ENCODE data around the gene SLC39A11.

DNA sequence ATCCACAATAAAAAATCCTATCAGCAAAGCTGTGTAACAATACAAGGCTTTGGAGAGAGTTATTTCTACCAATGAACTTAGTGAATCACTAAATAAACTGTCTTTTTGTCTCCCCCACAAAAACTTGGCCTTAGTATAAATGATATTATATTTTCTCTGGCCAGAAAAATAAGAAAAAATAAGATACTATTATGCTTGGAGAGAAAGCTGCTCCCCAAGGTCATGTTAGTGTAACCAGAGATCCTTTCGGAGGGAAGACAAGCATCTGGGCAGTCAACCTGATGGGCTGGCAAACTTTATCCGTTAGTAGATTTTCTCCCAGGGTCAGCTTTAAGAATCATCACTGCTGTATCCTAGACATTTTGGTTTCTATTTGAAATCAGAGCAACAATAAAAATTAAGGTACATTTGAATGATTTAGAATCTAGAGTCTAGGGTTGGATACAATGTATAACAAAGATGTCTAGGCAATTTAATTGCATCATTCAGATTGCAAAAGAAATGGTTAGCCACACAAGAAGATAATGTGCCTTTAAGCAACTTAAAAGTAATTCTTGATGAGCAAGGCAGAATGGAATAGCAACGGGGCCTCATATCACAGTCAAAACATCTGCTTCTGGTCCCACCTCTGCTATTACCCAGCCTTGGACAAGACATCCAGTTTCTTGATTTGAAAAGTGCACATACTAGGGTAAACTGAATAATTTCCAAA lies 280.4 kb downstream of the SLC39A11 start:
- TF ChIP-seq, protein P1, sequence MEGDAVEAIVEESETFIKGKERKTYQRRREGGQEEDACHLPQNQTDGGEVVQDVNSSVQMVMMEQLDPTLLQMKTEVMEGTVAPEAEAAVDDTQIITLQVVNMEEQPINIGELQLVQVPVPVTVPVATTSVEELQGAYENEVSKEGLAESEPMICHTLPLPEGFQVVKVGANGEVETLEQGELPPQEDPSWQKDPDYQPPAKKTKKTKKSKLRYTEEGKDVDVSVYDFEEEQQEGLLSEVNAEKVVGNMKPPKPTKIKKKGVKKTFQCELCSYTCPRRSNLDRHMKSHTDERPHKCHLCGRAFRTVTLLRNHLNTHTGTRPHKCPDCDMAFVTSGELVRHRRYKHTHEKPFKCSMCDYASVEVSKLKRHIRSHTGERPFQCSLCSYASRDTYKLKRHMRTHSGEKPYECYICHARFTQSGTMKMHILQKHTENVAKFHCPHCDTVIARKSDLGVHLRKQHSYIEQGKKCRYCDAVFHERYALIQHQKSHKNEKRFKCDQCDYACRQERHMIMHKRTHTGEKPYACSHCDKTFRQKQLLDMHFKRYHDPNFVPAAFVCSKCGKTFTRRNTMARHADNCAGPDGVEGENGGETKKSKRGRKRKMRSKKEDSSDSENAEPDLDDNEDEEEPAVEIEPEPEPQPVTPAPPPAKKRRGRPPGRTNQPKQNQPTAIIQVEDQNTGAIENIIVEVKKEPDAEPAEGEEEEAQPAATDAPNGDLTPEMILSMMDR (IDR thresholded peaks at IDR 0.05) = no peak
- no peak for TF ChIP-seq POLR2A (IDR thresholded peaks at IDR 0.05)

Data from body of pancreas (tissue), 4 donors.